ENCODE data around the gene TBL2.

DNA sequence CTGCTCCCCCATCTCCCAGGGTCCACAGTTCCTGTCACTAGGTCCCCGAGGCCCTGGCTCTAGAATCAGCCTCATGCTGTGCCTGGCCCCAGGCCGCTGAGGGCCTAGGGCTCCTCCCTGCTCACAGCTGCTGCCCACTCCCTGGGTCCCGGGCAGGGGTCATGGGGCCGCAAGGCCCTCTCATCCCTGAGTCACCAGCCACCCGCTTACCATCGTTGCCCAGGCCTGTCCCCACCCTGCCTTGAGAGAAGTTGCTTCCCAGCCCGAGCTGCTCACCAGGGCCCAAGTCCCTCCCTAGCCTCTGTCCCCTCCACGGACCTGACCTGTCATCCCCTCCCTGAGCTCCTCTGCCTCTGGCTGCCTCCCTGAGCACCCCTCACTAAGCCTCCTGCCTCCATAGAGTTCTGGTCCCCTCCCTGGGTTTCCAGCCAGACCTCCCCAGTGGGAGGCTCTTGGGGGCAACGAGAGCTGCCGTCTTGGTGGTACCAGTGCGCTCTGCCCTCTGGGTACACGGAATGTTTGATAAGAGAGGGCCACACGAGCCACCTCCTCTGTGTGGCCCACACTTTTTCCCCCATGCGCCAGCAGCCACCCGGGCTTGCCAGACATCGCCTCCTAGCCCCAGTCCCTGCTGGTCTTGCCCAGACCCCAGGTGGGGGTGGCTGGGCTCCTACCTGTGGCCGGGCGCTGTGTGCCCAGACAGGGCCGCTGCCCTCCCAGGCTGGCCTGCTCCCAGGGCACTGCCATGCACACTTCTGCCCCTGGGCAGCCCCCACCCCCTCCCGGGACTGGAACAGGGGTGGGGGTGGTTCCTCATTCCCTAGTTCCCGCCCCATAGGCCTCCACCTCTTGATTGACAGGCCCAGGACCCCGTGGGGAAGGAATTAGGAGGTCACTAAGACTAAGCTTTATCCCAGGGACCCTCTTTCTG lies 24.6 kb upstream of the TBL2 start:
- TF ChIP-seq, protein P1, sequence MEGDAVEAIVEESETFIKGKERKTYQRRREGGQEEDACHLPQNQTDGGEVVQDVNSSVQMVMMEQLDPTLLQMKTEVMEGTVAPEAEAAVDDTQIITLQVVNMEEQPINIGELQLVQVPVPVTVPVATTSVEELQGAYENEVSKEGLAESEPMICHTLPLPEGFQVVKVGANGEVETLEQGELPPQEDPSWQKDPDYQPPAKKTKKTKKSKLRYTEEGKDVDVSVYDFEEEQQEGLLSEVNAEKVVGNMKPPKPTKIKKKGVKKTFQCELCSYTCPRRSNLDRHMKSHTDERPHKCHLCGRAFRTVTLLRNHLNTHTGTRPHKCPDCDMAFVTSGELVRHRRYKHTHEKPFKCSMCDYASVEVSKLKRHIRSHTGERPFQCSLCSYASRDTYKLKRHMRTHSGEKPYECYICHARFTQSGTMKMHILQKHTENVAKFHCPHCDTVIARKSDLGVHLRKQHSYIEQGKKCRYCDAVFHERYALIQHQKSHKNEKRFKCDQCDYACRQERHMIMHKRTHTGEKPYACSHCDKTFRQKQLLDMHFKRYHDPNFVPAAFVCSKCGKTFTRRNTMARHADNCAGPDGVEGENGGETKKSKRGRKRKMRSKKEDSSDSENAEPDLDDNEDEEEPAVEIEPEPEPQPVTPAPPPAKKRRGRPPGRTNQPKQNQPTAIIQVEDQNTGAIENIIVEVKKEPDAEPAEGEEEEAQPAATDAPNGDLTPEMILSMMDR (IDR thresholded peaks at IDR 0.05) = no peak
- TF ChIP-seq POLR2A (IDR thresholded peaks at IDR 0.05) (no peak), EP300 (IDR thresholded peaks at IDR 0.05; ENCODE audit: low read depth) (no peak)
